Measurements from ENCODE around the gene ZDHHC18. TPM values are rescaled to one million over a fixed set of nuclear protein-coding genes. Genes with fewer than 3 reads are reported as not detected.
"Not testable (repeated sequence)": the region's sequence is repeated elsewhere in the genome, so short reads cannot be mapped to it uniquely, and the experiment has no call there.

The ZDHHC18 gene
- total RNA-seq, 2 donors from 2014 or later: 70.2 to 71.2 TPM

- Mint-ChIP-seq H3K27me3 (no peaks in the 10 kb centered on the region), H3K27ac (peak overlapping the region; percentile 100), H3K36me3 (ENCODE audit: low read depth) (peaks cover 14% of the 10 kb centered on the region), H3K4me1 (peaks cover 71% of the 10 kb centered on the region), H3K4me3 (peak overlapping the region; percentile 33)
- no peak for ATAC-seq
- no peaks in the 10 kb centered on the region for H3K9me3 ChIP-seq (ENCODE audit: control insufficient read depth, low read length, poor library complexity, severe bottlenecking)
- no peak for DNase-seq
Observed at GRCh38 chr1:26831059-26831458, 4.6 kb downstream of the ZDHHC18 start.

- no peaks in the 10 kb centered on the region for H3K9me3 ChIP-seq (ENCODE audit: control insufficient read depth, low read length, poor library complexity, severe bottlenecking)
- DNase-seq (peak in 1 of 3 donors; percentile 18), ATAC-seq (peak; percentile 24)
- H3K36me3 Mint-ChIP-seq (ENCODE audit: low read depth): peaks cover 14% of the 10 kb centered on the region
- peaks cover 71% of the 10 kb centered on the region for H3K4me1 Mint-ChIP-seq
- peak overlapping the region; percentile 100 for H3K27ac Mint-ChIP-seq
- no peaks in the 10 kb centered on the region for H3K27me3 Mint-ChIP-seq
- peak overlapping the region; percentile 68 for H3K4me3 Mint-ChIP-seq
Observed at GRCh38 chr1:26831546-26832248, 5.2 kb downstream of the ZDHHC18 start.

- H3K36me3 Mint-ChIP-seq (ENCODE audit: low read depth): peaks cover 12% of the 10 kb centered on the region
- ATAC-seq (no peak), DNase-seq (no peak)
- H3K27me3 Mint-ChIP-seq: no peaks in the 10 kb centered on the region
- no peaks in the 10 kb centered on the region for H3K9me3 ChIP-seq (ENCODE audit: control insufficient read depth, low read length, poor library complexity, severe bottlenecking)
- H3K4me1 Mint-ChIP-seq: peaks cover 68% of the 10 kb centered on the region
- peak overlapping the region; percentile 89 for H3K4me3 Mint-ChIP-seq
- H3K27ac Mint-ChIP-seq: peak overlapping the region; percentile 100
Observed at GRCh38 chr1:26832249-26832960, 5.9 kb downstream of the ZDHHC18 start.

GRCh38 chr1:26833432-26834405, 7.2 kb downstream of the ZDHHC18 start:
- ATAC-seq: peak; percentile 95
- Mint-ChIP-seq H3K4me3 (peak overlapping the region; percentile 89), H3K36me3 (ENCODE audit: low read depth) (peaks cover 14% of the 10 kb centered on the region)

GRCh38 chr1:26837665-26838064, 11.2 kb downstream of the ZDHHC18 start:
- not testable (repeated sequence) for H3K27me3 Mint-ChIP-seq; H3K36me3 Mint-ChIP-seq (ENCODE audit: low read depth); H3K9me3 ChIP-seq (ENCODE audit: control insufficient read depth, low read length, poor library complexity, severe bottlenecking); DNase-seq; ATAC-seq; H3K4me3 Mint-ChIP-seq
- peak overlapping the region; percentile 97 for H3K27ac Mint-ChIP-seq
- peaks cover 40% of the 10 kb centered on the region for H3K4me1 Mint-ChIP-seq

More at GRCh38 chr1:26833432-26834405, 7.2 kb downstream of the ZDHHC18 start:
- Mint-ChIP-seq H3K27ac (peak overlapping the region; percentile 100), H3K4me1 (peaks cover 67% of the 10 kb centered on the region), H3K27me3 (no peaks in the 10 kb centered on the region)
- peak; percentile 82 to 89 (median 85) for DNase-seq
- H3K9me3 ChIP-seq (ENCODE audit: control insufficient read depth, low read length, poor library complexity, severe bottlenecking): no peaks in the 10 kb centered on the region

GRCh38 chr1:26838474-26839338, 12.2 kb downstream of the ZDHHC18 start:
- Mint-ChIP-seq H3K36me3 (ENCODE audit: low read depth) (peaks cover 2% of the 10 kb centered on the region), H3K27me3 (no peaks in the 10 kb centered on the region), H3K27ac (peak overlapping the region; percentile 97), H3K4me3 (peak overlapping the region; percentile 58), H3K4me1 (peaks cover 31% of the 10 kb centered on the region)
- ATAC-seq: peak; percentile 98
- no peaks in the 10 kb centered on the region for H3K9me3 ChIP-seq (ENCODE audit: control insufficient read depth, low read length, poor library complexity, severe bottlenecking)
- DNase-seq: peak; percentile 59 to 72 (median 69)

GRCh38 chr1:26839339-26839722, 12.8 kb downstream of the ZDHHC18 start:
- Mint-ChIP-seq H3K27ac (peak overlapping the region; percentile 97), H3K27me3 (no peaks in the 10 kb centered on the region), H3K4me1 (peaks cover 25% of the 10 kb centered on the region), H3K4me3 (no peak overlapping the region), H3K36me3 (ENCODE audit: low read depth) (peaks cover 2% of the 10 kb centered on the region)
- DNase-seq (no peak), ATAC-seq (peak; percentile 3)
- H3K9me3 ChIP-seq (ENCODE audit: control insufficient read depth, low read length, poor library complexity, severe bottlenecking): no peaks in the 10 kb centered on the region

- no peak overlapping the region for H3K4me3 Mint-ChIP-seq
- no peaks in the 10 kb centered on the region for H3K27me3 Mint-ChIP-seq
- H3K9me3 ChIP-seq (ENCODE audit: control insufficient read depth, low read length, poor library complexity, severe bottlenecking): no peaks in the 10 kb centered on the region
- DNase-seq (no peak), ATAC-seq (no peak)
- peaks cover 21% of the 10 kb centered on the region for H3K4me1 Mint-ChIP-seq
- H3K36me3 Mint-ChIP-seq (ENCODE audit: low read depth): peaks cover 2% of the 10 kb centered on the region
- peak overlapping the region; percentile 97 for H3K27ac Mint-ChIP-seq
Observed at GRCh38 chr1:26839779-26840178, 13.3 kb downstream of the ZDHHC18 start.

GRCh38 chr1:26844424-26845196, 18.1 kb downstream of the ZDHHC18 start:
- H3K27ac Mint-ChIP-seq: peak overlapping the region; percentile 49
- no peaks in the 10 kb centered on the region for H3K27me3 Mint-ChIP-seq
- H3K9me3 ChIP-seq (ENCODE audit: control insufficient read depth, low read length, poor library complexity, severe bottlenecking): no peaks in the 10 kb centered on the region
- H3K4me3 Mint-ChIP-seq: no peak overlapping the region
- no peak for DNase-seq
- peaks cover 2% of the 10 kb centered on the region for H3K4me1 Mint-ChIP-seq
- peaks cover 7% of the 10 kb centered on the region for H3K36me3 Mint-ChIP-seq (ENCODE audit: low read depth)
- no peak for ATAC-seq

- not testable (repeated sequence) for H3K9me3 ChIP-seq (ENCODE audit: control insufficient read depth, low read length, poor library complexity, severe bottlenecking); ATAC-seq; H3K4me1 Mint-ChIP-seq; DNase-seq; H3K27me3 Mint-ChIP-seq
- Mint-ChIP-seq H3K27ac (peak overlapping the region; percentile 60), H3K4me3 (peak overlapping the region; percentile 9), H3K36me3 (ENCODE audit: low read depth) (peaks cover 11% of the 10 kb centered on the region)
Observed at GRCh38 chr1:26847826-26848225, 21.3 kb downstream of the ZDHHC18 start.

- H3K27me3 Mint-ChIP-seq: no peaks in the 10 kb centered on the region
- H3K27ac Mint-ChIP-seq: peak overlapping the region; percentile 60
- ATAC-seq (no peak), DNase-seq (no peak)
- H3K36me3 Mint-ChIP-seq (ENCODE audit: low read depth): peaks cover 11% of the 10 kb centered on the region
- H3K4me3 Mint-ChIP-seq: no peak overlapping the region
- H3K4me1 Mint-ChIP-seq: peaks cover 8% of the 10 kb centered on the region
- no peaks in the 10 kb centered on the region for H3K9me3 ChIP-seq (ENCODE audit: control insufficient read depth, low read length, poor library complexity, severe bottlenecking)
Observed at GRCh38 chr1:26848499-26848898, 22.0 kb downstream of the ZDHHC18 start.

All from T-helper 17 cell (primary cell).